Transverse colon (tissue), 4 donors: ENCODE results near the gene KTN1. TPM values are rescaled to one million over a fixed set of nuclear protein-coding genes. Genes with fewer than 3 reads are reported as not detected.

Experiments
- DNase-seq: peaks from one replicate; pipeline ENCODE4 v3.0.0-alpha.2; 2019
- H3K27ac ChIP-seq, 4 donors: fragments of 200-600 bp; sonication (generic); 2 replicates each; pipeline ENCODE4 v1.5.1; 2016 to 2018; ENCODE audit warnings: inconsistent platforms in 4 of 4
- H3K27me3 ChIP-seq: fragments of 200-600 bp; sonication (generic); 2 replicates; pipeline ENCODE4 v1.5.1; 2017; ENCODE audit warnings: inconsistent platforms
- H3K36me3 ChIP-seq, 4 donors: fragments of 200-600 bp; sonication (generic); 2 replicates each; pipeline ENCODE4 v1.5.1; 2017 to 2019; ENCODE audit warnings: inconsistent platforms in 4 of 4
- H3K4me1 ChIP-seq, 4 donors: fragments of 200-600 bp; sonication (generic); 2 replicates each; pipeline ENCODE4 v1.5.1; 2017 to 2020; ENCODE audit warnings: inconsistent platforms in 4 of 4
- H3K4me3 ChIP-seq, 4 donors: fragments of 200-600 bp; sonication (generic); 1 replicate in 1 of 4; 2 replicates in 3 of 4; pipeline versions ENCODE4 v1.5.1 to v1.6.1; 2017 to 2019; ENCODE audit warnings: inconsistent platforms in 4 of 4
- H3K9me3 ChIP-seq, 2 donors: fragments of 200-600 bp; sonication (generic); 2 replicates each; pipeline ENCODE4 v1.5.1; 2017 to 2019; ENCODE audit warnings: inconsistent platforms in 2 of 2
- CTCF ChIP-seq, 5 experiments: fragments of 200-600 bp in 3 of 5; fragments of 450-650 bp in 2 of 5; sonication (generic) in 3 of 5; IDR thresholded peaks; 1 replicate in 2 of 5; 2 replicates in 3 of 5; pipeline ENCODE4 v1.5.1; 2016 to 2017; ENCODE audit warnings: antibody characterized with exemption in 5 of 5, inconsistent platforms in 3 of 5, mild to moderate bottlenecking in 2 of 5, moderate library complexity in 1 of 5
- EP300 ChIP-seq: sonication (generic); formaldehyde crosslinking; IDR thresholded peaks from one replicate; pipeline ENCODE4 v1.6.1; 2017; ENCODE audit warnings: antibody characterized with exemption, low read depth
- POLR2A ChIP-seq: fragments of 450-650 bp; IDR thresholded peaks from one replicate; pipeline ENCODE4 v1.6.1; 2016; ENCODE audit warnings: antibody characterized with exemption, mild to moderate bottlenecking, moderate library complexity
- POLR2AphosphoS5 ChIP-seq, 3 donors: sonication (generic); formaldehyde crosslinking; IDR thresholded peaks; one replicate each; pipeline ENCODE4 v1.6.1; 2016; ENCODE audit warnings: antibody characterized with exemption in 3 of 3
- WGBS, 2 donors: methylation state at CpG; one replicate each; pipeline ENCODE4 v1.1.5; 2018; ENCODE audit warnings: low coverage in 1 of 2; 5-methylcytosine and 5-hydroxymethylcytosine counted together
- in situ Hi-C, 4 donors: fragments of 200-750 bp; cut with MboI; loops; one replicate each; pipeline versions ENCODE4 v1.15.0 to v1.15.1; 2017; ENCODE audit warnings: low sequenced_read_pairs in 3 of 4, low pct_ligation_motif_present in 1 of 4, low pct_unique_long_range_greater_than_20kb in 1 of 4
- intact Hi-C: fragments of 100-400 bp; cut with DNase I; formaldehyde crosslinking; loops from one replicate; pipeline ENCODE4 v1.15.1; 2023; ENCODE audit warnings: low total_unique reads
- total RNA-seq, 4 donors: library from RNA; depleted of rRNA; stranded (reverse); fragments of >200 nt; gene quantifications; one replicate each; pipeline ENCODE4 v1.1.0, GENCODE V29; 2016

Gene KTN1
- total RNA-seq, 4 donors from 2014 or later, result 101 to 279 (median 129) TPM

- H3K27ac ChIP-seq, result peak overlapping the region in 3 of 4 donors; percentile 39 to 56 (median 50)
- 67 to 70% methylated on average over 10 to 14 of the region's 14 CpGs for WGBS, 2 donors
- H3K9me3 ChIP-seq, result peaks cover 0 to 5% of the 10 kb centered on the region in 2 donors
- peak overlapping the region in 2 of 4 donors; percentile 6 to 39 for H3K4me3 ChIP-seq
- in situ Hi-C loops, result no loop called here
- intact Hi-C loops, result no loop called here
- DNase-seq, result peak; percentile 81
- H3K4me1 ChIP-seq, result peaks cover 0 to 63% (median 22%) of the 10 kb centered on the region in 4 donors
- no peaks in the 10 kb centered on the region for H3K36me3 ChIP-seq
- no peak for TF ChIP-seq EP300
- peak in 1 of 3 donors; percentile 54 for TF ChIP-seq POLR2AphosphoS5 (IDR thresholded peaks at IDR 0.05)
- no peak for TF ChIP-seq POLR2A
- TF ChIP-seq CTCF (IDR thresholded peaks at IDR 0.05), result no peak
- no peaks in the 10 kb centered on the region for H3K27me3 ChIP-seq
Observed at GRCh38 chr14:55599250-55599879, 19.4 kb downstream of the KTN1 start.

- no peaks in the 10 kb centered on the region for H3K36me3 ChIP-seq
- no peak overlapping the region for H3K4me3 ChIP-seq
- in situ Hi-C loops (no loop called here), intact Hi-C loops (no loop called here)
- no peak for DNase-seq
- TF ChIP-seq EP300, result no peak
- no peak for TF ChIP-seq CTCF (IDR thresholded peaks at IDR 0.05)
- no peak for TF ChIP-seq POLR2A
- TF ChIP-seq POLR2AphosphoS5 (IDR thresholded peaks at IDR 0.05), result no peak
- H3K27me3 ChIP-seq, result no peaks in the 10 kb centered on the region
- H3K27ac ChIP-seq, result no peak overlapping the region
- H3K9me3 ChIP-seq, result peaks cover 0 to 5% of the 10 kb centered on the region in 2 donors
- WGBS, 2 donors, result 74 to 79% methylated on average over 5 of the region's 5 CpGs
- H3K4me1 ChIP-seq, result peaks cover 5 to 65% (median 25%) of the 10 kb centered on the region in 4 donors
Observed at GRCh38 chr14:55600784-55601561, 21.0 kb downstream of the KTN1 start.

GRCh38 chr14:55603401-55603953 is 23.5 kb downstream of the KTN1 start:
- DNase-seq, result no peak
- H3K9me3 ChIP-seq, result peaks cover 0 to 5% of the 10 kb centered on the region in 2 donors
- no peak overlapping the region for H3K27ac ChIP-seq
- TF ChIP-seq CTCF (IDR thresholded peaks at IDR 0.05) (no peak), POLR2AphosphoS5 (IDR thresholded peaks at IDR 0.05) (no peak), POLR2A (no peak), EP300 (no peak)
- in situ Hi-C loops (no loop called here), intact Hi-C loops (no loop called here)
- no peaks in the 10 kb centered on the region for H3K36me3 ChIP-seq
- no peak overlapping the region for H3K4me3 ChIP-seq
- no peaks in the 10 kb centered on the region for H3K27me3 ChIP-seq
- H3K4me1 ChIP-seq, result peaks cover 5 to 70% (median 30%) of the 10 kb centered on the region in 4 donors
- WGBS, 2 donors, result 83 to 92% methylated on average over 4 of the region's 4 CpGs

- intact Hi-C loops, result no loop called here
- in situ Hi-C loops, result no loop called here
- H3K9me3 ChIP-seq, result no peaks in the 10 kb centered on the region
Observed at GRCh38 chr14:55604488-55604887, 24.5 kb downstream of the KTN1 start.

More at GRCh38 chr14:55604488-55604887, 24.5 kb downstream of the KTN1 start:
- no peak for TF ChIP-seq CTCF (IDR thresholded peaks at IDR 0.05)
- TF ChIP-seq POLR2AphosphoS5 (IDR thresholded peaks at IDR 0.05), result no peak
- no peak for TF ChIP-seq POLR2A
- no peak for TF ChIP-seq EP300
- Histone ChIP-seq H3K27me3 (no peaks in the 10 kb centered on the region), H3K27ac (no peak overlapping the region), H3K4me3 (no peak overlapping the region), H3K4me1 (peaks cover 5 to 63% (median 27%) of the 10 kb centered on the region in 4 donors), H3K36me3 (no peaks in the 10 kb centered on the region)
- DNase-seq, result no peak
